ENCODE data around the gene CFAP57. TPM values are rescaled to one million over a fixed set of nuclear protein-coding genes. Genes with fewer than 3 reads are reported as not detected.

Gene CFAP57
- total and polyA plus RNA-seq, 9 of the 15 experiments (the other 6 are each of a cell fraction or from before 2014, with no cell fraction given), result 0.04 to 0.22 (median 0.07) TPM; not detected in 3

DNA sequence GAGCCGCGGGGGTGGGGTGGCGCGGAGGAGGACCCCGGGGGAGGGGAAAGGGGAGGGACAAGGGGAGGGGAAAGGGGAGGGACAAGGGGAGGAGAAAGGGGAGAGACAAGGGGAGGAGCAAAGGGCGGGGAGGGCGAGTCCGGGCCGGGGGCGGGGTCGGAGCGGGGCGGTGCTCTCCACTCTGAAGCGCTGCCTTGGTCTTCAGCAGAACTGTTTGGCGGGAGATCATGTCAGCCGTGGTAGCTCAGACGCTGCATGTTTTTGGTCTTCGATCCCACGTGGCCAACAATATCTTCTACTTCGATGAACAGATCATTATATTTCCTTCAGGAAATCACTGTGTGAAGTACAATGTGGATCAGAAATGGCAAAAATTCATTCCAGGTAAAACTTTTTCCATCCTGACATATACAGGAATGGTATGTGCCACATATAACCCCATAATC lies 420 bp downstream of the CFAP57 start (continued):
- TF ChIP-seq, protein P1, sequence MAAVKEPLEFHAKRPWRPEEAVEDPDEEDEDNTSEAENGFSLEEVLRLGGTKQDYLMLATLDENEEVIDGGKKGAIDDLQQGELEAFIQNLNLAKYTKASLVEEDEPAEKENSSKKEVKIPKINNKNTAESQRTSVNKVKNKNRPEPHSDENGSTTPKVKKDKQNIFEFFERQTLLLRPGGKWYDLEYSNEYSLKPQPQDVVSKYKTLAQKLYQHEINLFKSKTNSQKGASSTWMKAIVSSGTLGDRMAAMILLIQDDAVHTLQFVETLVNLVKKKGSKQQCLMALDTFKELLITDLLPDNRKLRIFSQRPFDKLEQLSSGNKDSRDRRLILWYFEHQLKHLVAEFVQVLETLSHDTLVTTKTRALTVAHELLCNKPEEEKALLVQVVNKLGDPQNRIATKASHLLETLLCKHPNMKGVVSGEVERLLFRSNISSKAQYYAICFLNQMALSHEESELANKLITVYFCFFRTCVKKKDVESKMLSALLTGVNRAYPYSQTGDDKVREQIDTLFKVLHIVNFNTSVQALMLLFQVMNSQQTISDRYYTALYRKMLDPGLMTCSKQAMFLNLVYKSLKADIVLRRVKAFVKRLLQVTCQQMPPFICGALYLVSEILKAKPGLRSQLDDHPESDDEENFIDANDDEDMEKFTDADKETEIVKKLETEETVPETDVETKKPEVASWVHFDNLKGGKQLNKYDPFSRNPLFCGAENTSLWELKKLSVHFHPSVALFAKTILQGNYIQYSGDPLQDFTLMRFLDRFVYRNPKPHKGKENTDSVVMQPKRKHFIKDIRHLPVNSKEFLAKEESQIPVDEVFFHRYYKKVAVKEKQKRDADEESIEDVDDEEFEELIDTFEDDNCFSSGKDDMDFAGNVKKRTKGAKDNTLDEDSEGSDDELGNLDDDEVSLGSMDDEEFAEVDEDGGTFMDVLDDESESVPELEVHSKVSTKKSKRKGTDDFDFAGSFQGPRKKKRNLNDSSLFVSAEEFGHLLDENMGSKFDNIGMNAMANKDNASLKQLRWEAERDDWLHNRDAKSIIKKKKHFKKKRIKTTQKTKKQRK (IDR thresholded peaks at IDR 0.05; ENCODE audit: borderline replicate concordance, low read depth, low read length), result no peak
- TF ChIP-seq, protein P2, sequence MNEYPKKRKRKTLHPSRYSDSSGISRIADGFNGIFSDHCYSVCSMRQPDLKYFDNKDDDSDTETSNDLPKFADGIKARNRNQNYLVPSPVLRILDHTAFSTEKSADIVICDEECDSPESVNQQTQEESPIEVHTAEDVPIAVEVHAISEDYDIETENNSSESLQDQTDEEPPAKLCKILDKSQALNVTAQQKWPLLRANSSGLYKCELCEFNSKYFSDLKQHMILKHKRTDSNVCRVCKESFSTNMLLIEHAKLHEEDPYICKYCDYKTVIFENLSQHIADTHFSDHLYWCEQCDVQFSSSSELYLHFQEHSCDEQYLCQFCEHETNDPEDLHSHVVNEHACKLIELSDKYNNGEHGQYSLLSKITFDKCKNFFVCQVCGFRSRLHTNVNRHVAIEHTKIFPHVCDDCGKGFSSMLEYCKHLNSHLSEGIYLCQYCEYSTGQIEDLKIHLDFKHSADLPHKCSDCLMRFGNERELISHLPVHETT (CRISPR knock-in tag; conservative IDR thresholded peaks at IDR 0.05 in 1 of 2, IDR thresholded peaks at IDR 0.05 in 1 of 2), result peak in 1 of 2 experiments; percentile 57; a peak in 2 of 4 replicates
- TF ChIP-seq, protein P3, sequence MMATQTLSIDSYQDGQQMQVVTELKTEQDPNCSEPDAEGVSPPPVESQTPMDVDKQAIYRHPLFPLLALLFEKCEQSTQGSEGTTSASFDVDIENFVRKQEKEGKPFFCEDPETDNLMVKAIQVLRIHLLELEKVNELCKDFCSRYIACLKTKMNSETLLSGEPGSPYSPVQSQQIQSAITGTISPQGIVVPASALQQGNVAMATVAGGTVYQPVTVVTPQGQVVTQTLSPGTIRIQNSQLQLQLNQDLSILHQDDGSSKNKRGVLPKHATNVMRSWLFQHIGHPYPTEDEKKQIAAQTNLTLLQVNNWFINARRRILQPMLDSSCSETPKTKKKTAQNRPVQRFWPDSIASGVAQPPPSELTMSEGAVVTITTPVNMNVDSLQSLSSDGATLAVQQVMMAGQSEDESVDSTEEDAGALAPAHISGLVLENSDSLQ (IDR thresholded peaks at IDR 0.05), result no peak
- TF ChIP-seq, protein P4, sequence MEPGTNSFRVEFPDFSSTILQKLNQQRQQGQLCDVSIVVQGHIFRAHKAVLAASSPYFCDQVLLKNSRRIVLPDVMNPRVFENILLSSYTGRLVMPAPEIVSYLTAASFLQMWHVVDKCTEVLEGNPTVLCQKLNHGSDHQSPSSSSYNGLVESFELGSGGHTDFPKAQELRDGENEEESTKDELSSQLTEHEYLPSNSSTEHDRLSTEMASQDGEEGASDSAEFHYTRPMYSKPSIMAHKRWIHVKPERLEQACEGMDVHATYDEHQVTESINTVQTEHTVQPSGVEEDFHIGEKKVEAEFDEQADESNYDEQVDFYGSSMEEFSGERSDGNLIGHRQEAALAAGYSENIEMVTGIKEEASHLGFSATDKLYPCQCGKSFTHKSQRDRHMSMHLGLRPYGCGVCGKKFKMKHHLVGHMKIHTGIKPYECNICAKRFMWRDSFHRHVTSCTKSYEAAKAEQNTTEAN (CRISPR knock-in tag; IDR thresholded peaks at IDR 0.05), result peak; percentile 88
- TF ChIP-seq EZH2 (IDR thresholded peaks at IDR 0.05; ENCODE audit: borderline replicate concordance, low read depth, low read length), result no peak
- TF ChIP-seq, protein P5, sequence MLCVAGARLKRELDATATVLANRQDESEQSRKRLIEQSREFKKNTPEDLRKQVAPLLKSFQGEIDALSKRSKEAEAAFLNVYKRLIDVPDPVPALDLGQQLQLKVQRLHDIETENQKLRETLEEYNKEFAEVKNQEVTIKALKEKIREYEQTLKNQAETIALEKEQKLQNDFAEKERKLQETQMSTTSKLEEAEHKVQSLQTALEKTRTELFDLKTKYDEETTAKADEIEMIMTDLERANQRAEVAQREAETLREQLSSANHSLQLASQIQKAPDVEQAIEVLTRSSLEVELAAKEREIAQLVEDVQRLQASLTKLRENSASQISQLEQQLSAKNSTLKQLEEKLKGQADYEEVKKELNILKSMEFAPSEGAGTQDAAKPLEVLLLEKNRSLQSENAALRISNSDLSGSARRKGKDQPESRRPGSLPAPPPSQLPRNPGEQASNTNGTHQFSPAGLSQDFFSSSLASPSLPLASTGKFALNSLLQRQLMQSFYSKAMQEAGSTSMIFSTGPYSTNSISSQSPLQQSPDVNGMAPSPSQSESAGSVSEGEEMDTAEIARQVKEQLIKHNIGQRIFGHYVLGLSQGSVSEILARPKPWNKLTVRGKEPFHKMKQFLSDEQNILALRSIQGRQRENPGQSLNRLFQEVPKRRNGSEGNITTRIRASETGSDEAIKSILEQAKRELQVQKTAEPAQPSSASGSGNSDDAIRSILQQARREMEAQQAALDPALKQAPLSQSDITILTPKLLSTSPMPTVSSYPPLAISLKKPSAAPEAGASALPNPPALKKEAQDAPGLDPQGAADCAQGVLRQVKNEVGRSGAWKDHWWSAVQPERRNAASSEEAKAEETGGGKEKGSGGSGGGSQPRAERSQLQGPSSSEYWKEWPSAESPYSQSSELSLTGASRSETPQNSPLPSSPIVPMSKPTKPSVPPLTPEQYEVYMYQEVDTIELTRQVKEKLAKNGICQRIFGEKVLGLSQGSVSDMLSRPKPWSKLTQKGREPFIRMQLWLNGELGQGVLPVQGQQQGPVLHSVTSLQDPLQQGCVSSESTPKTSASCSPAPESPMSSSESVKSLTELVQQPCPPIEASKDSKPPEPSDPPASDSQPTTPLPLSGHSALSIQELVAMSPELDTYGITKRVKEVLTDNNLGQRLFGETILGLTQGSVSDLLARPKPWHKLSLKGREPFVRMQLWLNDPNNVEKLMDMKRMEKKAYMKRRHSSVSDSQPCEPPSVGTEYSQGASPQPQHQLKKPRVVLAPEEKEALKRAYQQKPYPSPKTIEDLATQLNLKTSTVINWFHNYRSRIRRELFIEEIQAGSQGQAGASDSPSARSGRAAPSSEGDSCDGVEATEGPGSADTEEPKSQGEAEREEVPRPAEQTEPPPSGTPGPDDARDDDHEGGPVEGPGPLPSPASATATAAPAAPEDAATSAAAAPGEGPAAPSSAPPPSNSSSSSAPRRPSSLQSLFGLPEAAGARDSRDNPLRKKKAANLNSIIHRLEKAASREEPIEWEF (CRISPR knock-in tag; IDR thresholded peaks at IDR 0.05), result no peak
- TF ChIP-seq ZNF583 (CRISPR knock-in tag; IDR thresholded peaks at IDR 0.05), result no peak
- TF ChIP-seq ARID2 (IDR thresholded peaks at IDR 0.05), result no peak
- no peak for TF ChIP-seq FOS (IDR thresholded peaks at IDR 0.05; ENCODE audit: extremely low read depth, insufficient read length)
- no peak for TF ChIP-seq ZNF311 (CRISPR knock-in tag; IDR thresholded peaks at IDR 0.05)
- peak; percentile 99 for TF ChIP-seq L3MBTL2 (IDR thresholded peaks at IDR 0.05)
- TF ChIP-seq, protein P6, sequence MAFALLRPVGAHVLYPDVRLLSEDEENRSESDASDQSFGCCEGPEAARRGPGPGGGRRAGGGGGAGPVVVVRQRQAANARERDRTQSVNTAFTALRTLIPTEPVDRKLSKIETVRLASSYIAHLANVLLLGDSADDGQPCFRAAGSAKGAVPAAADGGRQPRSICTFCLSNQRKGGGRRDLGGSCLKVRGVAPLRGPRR (CRISPR knock-in tag; IDR thresholded peaks at IDR 0.05), result no peak

Measured in K562 (cell line).